Measurements from ENCODE around the gene CYP27C1.

CYP27C1 gene

DNA sequence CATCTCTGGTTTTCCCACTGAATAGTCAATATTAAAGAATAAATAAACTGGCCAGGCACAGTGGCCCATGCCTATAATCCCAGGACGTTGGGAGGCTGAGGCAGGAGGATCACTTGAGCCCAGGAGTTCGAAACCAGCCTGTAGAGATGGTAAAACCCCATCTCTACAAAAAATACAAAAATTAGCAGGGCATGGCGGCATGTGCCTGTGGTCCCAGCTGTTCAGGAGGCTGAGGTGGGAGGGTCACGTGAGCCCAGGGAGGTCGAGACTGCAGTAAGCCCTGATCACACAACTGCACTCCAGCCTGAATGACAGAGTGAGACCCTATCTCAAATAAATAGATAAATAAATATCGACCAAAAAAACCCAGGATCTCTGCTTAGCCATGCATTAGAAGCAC, 63.0 kb downstream of the CYP27C1 start:
- TF ChIP-seq EZH2phosphoT487 (conservative IDR thresholded peaks at IDR 0.05; ENCODE audit: low read length): no peak
- TF ChIP-seq, protein P1, sequence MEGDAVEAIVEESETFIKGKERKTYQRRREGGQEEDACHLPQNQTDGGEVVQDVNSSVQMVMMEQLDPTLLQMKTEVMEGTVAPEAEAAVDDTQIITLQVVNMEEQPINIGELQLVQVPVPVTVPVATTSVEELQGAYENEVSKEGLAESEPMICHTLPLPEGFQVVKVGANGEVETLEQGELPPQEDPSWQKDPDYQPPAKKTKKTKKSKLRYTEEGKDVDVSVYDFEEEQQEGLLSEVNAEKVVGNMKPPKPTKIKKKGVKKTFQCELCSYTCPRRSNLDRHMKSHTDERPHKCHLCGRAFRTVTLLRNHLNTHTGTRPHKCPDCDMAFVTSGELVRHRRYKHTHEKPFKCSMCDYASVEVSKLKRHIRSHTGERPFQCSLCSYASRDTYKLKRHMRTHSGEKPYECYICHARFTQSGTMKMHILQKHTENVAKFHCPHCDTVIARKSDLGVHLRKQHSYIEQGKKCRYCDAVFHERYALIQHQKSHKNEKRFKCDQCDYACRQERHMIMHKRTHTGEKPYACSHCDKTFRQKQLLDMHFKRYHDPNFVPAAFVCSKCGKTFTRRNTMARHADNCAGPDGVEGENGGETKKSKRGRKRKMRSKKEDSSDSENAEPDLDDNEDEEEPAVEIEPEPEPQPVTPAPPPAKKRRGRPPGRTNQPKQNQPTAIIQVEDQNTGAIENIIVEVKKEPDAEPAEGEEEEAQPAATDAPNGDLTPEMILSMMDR (IDR thresholded peaks at IDR 0.05; ENCODE audit: insufficient read depth, low read length, poor library complexity, severe bottlenecking): no peak
- Histone ChIP-seq H3K27me3 (ENCODE audit: low read length) (no peaks in the 10 kb centered on the region), H3K36me3 (ENCODE audit: low read length) (no peaks in the 10 kb centered on the region), H3K79me2 (ENCODE audit: insufficient read depth, low read length) (no peaks in the 10 kb centered on the region), H3F3A (ENCODE audit: insufficient read depth) (no peaks in the 10 kb centered on the region), H3K9me2 (replicated peaks; ENCODE audit: insufficient read depth, low read length) (no peaks in the 10 kb centered on the region), H3K4me3 (ENCODE audit: insufficient read depth, low read length, poor library complexity, severe bottlenecking) (no peak overlapping the region), H4K20me1 (ENCODE audit: low read depth, low read length) (no peaks in the 10 kb centered on the region), H3K9ac (ENCODE audit: low read length) (no peak overlapping the region), H3K27ac (ENCODE audit: low read depth, low read length) (no peak overlapping the region), H3K9me3 (ENCODE audit: insufficient read depth, low read length) (no peaks in the 10 kb centered on the region), H2AFZ (ENCODE audit: low read depth, low read length, severe bottlenecking) (no peak overlapping the region), H3K4me2 (ENCODE audit: low read depth, low read length, poor library complexity, severe bottlenecking) (no peak overlapping the region)

DNA sequence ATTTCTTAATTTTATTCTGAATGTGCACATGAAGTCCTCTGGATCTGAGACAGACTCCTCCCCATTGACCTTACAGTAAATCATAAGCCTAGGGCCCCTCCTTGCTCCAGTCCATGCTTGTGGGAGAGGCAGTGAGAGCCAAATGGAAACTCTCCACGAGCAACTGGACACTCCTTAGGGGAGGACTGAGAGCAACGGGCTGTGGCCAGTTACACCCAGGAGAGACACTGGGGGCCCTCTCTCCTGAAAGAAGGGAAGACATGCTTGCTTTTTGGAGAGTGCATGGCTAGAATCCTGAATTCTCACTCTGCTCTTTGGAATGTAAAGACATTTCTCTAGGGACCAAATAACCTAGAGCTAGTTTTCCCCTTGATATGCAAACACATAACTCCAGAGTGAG, 64.2 kb downstream of the CYP27C1 start:
- Histone ChIP-seq H3K27ac (ENCODE audit: low read depth, low read length) (no peak overlapping the region), H3K4me2 (ENCODE audit: low read depth, low read length, poor library complexity, severe bottlenecking) (no peak overlapping the region), H3K9me2 (replicated peaks; ENCODE audit: insufficient read depth, low read length) (no peaks in the 10 kb centered on the region), H3F3A (ENCODE audit: insufficient read depth) (no peaks in the 10 kb centered on the region), H3K4me3 (ENCODE audit: insufficient read depth, low read length, poor library complexity, severe bottlenecking) (no peak overlapping the region), H4K20me1 (ENCODE audit: low read depth, low read length) (no peaks in the 10 kb centered on the region), H3K27me3 (ENCODE audit: low read length) (no peaks in the 10 kb centered on the region), H3K9ac (ENCODE audit: low read length) (no peak overlapping the region), H3K79me2 (ENCODE audit: insufficient read depth, low read length) (no peaks in the 10 kb centered on the region), H3K9me3 (ENCODE audit: insufficient read depth, low read length) (no peaks in the 10 kb centered on the region), H3K36me3 (ENCODE audit: low read length) (no peaks in the 10 kb centered on the region), H2AFZ (ENCODE audit: low read depth, low read length, severe bottlenecking) (no peak overlapping the region)
- TF ChIP-seq, protein P1 (IDR thresholded peaks at IDR 0.05; ENCODE audit: insufficient read depth, low read length, poor library complexity, severe bottlenecking): no peak
- no peak for TF ChIP-seq EZH2phosphoT487 (conservative IDR thresholded peaks at IDR 0.05; ENCODE audit: low read length)

DNA sequence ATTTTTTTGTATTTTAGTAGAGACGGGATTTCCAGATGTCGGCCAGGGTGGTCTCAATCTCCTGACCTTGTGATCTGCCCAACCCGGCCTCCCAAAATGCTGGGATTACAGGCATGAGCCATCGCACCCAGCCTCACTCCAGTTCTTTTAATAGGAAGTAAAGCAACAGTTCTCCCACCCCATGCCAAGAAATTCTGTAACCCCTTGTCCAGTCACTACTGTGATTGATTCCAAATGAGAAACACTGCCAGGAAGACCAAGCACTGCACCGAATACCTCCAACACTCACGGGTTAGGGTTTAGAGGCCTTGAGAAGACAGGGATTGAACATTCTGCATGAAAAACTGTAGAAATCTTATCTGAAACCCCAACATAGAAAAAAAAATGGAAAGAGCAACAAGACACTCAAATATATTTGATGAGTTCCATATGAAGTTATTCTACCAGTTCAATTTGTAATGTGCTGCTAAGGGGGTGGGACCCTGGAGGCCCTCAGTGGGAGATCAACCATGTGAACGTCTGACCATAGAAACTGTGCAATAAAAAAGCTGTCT, 65.0 kb downstream of the CYP27C1 start:
- H3K9me2 ChIP-seq (replicated peaks; ENCODE audit: insufficient read depth, low read length): no peaks in the 10 kb centered on the region
- no peak overlapping the region for H3K27ac ChIP-seq (ENCODE audit: low read depth, low read length)
- H3K9me3 ChIP-seq (ENCODE audit: insufficient read depth, low read length): no peaks in the 10 kb centered on the region
- no peak overlapping the region for H3K4me2 ChIP-seq (ENCODE audit: low read depth, low read length, poor library complexity, severe bottlenecking)
- no peaks in the 10 kb centered on the region for H3F3A ChIP-seq (ENCODE audit: insufficient read depth)
- no peak overlapping the region for H3K4me3 ChIP-seq (ENCODE audit: insufficient read depth, low read length, poor library complexity, severe bottlenecking)
- no peak for TF ChIP-seq EZH2phosphoT487 (conservative IDR thresholded peaks at IDR 0.05; ENCODE audit: low read length)
- TF ChIP-seq, protein P1 (IDR thresholded peaks at IDR 0.05; ENCODE audit: insufficient read depth, low read length, poor library complexity, severe bottlenecking): no peak
- no peaks in the 10 kb centered on the region for H3K27me3 ChIP-seq (ENCODE audit: low read length)
- H3K79me2 ChIP-seq (ENCODE audit: insufficient read depth, low read length): no peaks in the 10 kb centered on the region
- no peak overlapping the region for H3K9ac ChIP-seq (ENCODE audit: low read length)
- no peaks in the 10 kb centered on the region for H4K20me1 ChIP-seq (ENCODE audit: low read depth, low read length)
- no peak overlapping the region for H2AFZ ChIP-seq (ENCODE audit: low read depth, low read length, severe bottlenecking)
- no peaks in the 10 kb centered on the region for H3K36me3 ChIP-seq (ENCODE audit: low read length)
